Memory B cell (primary cell): ENCODE results near the gene XIRP2.

Experiments
- ATAC-seq: fragments of 150-1000 bp; cut with Tn5 transposase; 2 replicates; pipeline ENCODE4 v1.10.0; 2021; ENCODE audit warnings: low read depth, mild to moderate bottlenecking, moderate library complexity
- DNase-seq, 2 donors: peaks; one replicate each; pipeline ENCODE4 v3.0.0; 2022; ENCODE audit warnings: low spot score in 2 of 2
- H3K27ac Mint-ChIP-seq: one replicate; pipeline ENCODE4 v1.8.0; 2022; ENCODE audit warnings: mild to moderate bottlenecking, moderate library complexity, mixed read lengths
- H3K27me3 Mint-ChIP-seq: one replicate; pipeline ENCODE4 v1.8.0; 2022; ENCODE audit warnings: mixed read lengths
- H3K36me3 Mint-ChIP-seq: one replicate; pipeline ENCODE4 v1.8.0; 2022; ENCODE audit warnings: mild to moderate bottlenecking, mixed read lengths
- H3K4me1 Mint-ChIP-seq: one replicate; pipeline ENCODE4 v1.8.0; 2022; ENCODE audit warnings: mixed read lengths
- H3K4me3 Mint-ChIP-seq: one replicate; pipeline ENCODE4 v1.8.0; 2022; ENCODE audit warnings: mild to moderate bottlenecking, moderate library complexity, mixed read lengths
- H3K9me3 Mint-ChIP-seq: one replicate; pipeline ENCODE4 v1.8.0; 2022; ENCODE audit warnings: mixed read lengths

Gene XIRP2, protein sequence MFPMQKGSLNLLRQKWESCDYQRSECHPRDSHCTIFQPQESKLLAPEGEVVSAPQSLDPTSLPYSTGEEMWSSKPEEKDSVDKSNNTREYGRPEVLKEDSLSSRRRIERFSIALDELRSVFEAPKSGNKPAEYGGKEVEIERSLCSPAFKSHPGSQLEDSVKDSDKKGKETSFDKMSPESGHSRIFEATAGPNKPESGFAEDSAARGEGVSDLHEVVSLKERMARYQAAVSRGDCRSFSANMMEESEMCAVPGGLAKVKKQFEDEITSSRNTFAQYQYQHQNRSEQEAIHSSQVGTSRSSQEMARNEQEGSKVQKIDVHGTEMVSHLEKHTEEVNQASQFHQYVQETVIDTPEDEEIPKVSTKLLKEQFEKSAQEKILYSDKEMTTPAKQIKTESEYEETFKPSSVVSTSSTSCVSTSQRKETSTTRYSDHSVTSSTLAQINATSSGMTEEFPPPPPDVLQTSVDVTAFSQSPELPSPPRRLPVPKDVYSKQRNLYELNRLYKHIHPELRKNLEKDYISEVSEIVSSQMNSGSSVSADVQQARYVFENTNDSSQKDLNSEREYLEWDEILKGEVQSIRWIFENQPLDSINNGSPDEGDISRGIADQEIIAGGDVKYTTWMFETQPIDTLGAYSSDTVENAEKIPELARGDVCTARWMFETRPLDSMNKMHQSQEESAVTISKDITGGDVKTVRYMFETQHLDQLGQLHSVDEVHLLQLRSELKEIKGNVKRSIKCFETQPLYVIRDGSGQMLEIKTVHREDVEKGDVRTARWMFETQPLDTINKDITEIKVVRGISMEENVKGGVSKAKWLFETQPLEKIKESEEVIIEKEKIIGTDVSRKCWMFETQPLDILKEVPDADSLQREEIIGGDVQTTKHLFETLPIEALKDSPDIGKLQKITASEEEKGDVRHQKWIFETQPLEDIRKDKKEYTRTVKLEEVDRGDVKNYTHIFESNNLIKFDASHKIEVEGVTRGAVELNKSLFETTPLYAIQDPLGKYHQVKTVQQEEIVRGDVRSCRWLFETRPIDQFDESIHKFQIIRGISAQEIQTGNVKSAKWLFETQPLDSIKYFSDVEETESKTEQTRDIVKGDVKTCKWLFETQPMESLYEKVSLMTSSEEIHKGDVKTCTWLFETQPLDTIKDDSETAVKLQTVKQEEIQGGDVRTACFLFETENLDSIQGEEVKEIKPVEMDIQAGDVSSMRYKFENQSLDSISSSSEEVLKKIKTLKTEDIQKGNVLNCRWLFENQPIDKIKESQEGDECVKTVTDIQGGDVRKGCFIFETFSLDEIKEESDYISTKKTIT (N-terminal part only)

DNA sequence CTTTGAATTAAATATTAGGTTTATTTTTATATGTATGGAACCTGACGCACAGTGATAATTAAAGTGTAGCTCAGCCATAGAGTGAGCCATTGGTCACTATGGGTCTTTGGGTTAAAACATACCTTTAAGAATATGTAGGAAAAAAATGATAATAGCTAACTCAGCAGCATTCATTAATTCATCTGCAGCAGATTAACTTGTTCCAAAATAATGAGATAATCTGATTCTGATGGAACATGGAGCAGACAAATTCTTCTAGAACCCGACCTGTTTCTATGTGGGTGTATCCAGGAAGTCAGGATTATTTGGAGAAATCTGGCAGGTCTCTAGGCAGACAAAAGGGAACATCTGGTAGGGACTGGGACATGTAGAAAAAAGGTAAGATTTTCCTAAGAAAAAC, at the start of gene XIRP2:
XIRP2 (plus strand) TSS at position 301 of the 400 bp plus-strand sequence. CDS start 15,003 bp downstream, outside the sequence.
- Mint-ChIP-seq H3K36me3 (no peaks in the 10 kb centered on the region), H3K4me3 (no peak within 1 kb of the TSS), H3K4me1 (no peaks in the 10 kb centered on the region), H3K27ac (no peak within 1 kb of the TSS), H3K27me3 (no peaks in the 10 kb centered on the region), H3K9me3 (peaks cover 3% of the 10 kb centered on the region)
- DNase-seq: no peak
- no peak for ATAC-seq

DNA sequence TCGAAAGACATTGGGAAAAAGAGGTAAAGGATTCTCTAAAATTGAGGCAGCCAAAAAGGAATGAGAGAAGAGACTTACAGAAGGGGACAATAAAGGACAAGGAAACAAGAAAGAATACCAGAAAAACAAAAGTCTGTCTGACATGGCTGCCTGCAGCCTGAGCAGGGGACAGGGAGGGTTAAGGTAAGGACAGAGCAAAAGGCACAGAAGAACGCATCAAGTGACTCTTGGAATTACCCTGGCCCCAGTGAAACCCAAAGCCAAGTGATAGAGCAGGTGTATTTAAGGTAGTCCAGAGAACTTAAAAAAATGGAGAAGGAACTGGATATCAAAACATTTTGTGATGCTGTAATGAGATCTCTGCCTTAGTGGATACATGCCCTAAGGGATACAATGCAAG, 47.1 kb upstream of the XIRP2 start:
- Mint-ChIP-seq H3K27ac (no peak overlapping the region), H3K4me3 (no peak overlapping the region), H3K36me3 (no peaks in the 10 kb centered on the region), H3K27me3 (no peaks in the 10 kb centered on the region), H3K9me3 (peaks cover 3% of the 10 kb centered on the region), H3K4me1 (no peaks in the 10 kb centered on the region)
- ATAC-seq (no peak), DNase-seq (no peak)

DNA sequence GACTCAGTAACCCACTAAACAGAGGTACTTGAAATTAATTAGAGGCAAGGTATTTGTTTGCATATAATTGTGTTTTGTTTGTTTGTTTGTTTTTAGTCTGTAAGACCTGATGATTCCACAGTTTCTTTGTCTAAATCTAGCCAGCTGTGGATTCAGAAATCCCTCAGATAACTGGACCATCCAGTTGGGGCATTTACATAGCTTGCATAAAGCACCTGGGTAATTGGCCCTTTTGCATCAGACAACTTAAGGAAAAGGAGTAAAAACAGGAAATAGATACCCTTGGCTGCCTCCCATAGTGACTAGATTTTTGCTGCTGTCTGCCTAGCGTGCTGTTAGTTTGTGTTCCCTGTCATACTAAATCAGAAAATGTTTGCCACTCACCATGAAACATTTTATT, 46.6 kb upstream of the XIRP2 start:
- no peaks in the 10 kb centered on the region for H3K27me3 Mint-ChIP-seq
- no peak for ATAC-seq
- no peaks in the 10 kb centered on the region for H3K4me1 Mint-ChIP-seq
- H3K36me3 Mint-ChIP-seq: no peaks in the 10 kb centered on the region
- no peak overlapping the region for H3K4me3 Mint-ChIP-seq
- peaks cover 3% of the 10 kb centered on the region for H3K9me3 Mint-ChIP-seq
- H3K27ac Mint-ChIP-seq: no peak overlapping the region
- no peak for DNase-seq

DNA sequence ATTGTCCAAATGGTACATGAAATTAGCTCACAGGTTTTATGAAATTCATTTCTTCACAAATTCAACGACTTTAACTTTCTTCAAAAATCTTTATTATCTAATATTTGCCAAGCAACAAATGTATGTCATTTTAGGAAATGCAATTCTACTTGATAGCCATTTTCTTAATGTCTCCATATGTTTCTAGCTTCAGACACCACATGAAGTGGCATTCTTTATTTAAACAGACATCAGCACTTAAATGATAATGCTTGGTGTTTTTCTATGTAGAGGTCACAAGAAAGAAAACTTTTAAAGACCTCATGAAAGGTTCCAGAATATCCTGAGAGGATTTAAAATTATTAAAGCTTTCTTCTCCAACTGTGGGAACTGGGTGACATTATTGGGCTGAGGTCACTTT, 44.2 kb upstream of the XIRP2 start:
- Mint-ChIP-seq H3K27ac (no peak overlapping the region), H3K27me3 (no peaks in the 10 kb centered on the region), H3K4me1 (no peaks in the 10 kb centered on the region), H3K36me3 (no peaks in the 10 kb centered on the region), H3K9me3 (peaks cover 1% of the 10 kb centered on the region), H3K4me3 (no peak overlapping the region)
- ATAC-seq (no peak), DNase-seq (no peak)

DNA sequence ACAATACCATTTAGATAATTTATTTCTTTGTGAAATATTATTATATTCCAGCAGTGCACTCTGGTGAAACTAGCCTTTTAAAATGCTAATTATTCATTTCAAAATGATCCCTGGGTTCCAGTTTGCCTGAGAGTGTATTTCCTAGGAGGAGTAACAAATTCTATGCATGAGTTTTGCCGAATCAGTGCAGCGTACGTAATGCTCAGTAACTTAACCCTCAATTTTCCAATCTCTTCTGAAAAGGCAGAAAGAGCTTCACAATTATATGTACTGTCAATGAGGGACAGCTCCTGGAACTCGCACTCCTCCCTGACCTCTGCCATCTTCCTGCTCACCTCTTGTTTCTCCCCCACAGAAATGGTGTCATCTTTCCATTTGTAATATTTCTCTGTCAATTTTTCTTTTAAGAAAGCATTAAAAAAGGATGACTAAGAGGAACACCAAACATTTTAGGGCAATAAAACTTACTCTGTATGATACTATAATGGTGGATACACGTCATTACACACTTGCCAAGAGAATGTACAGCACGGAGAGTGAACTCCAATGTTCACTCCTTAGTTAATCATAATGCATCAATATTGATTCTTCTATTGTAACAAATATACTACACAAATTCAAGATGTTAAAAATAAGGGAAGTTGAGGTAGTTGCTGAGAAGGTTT, 25.7 kb upstream of the XIRP2 start:
- H3K36me3 Mint-ChIP-seq: no peaks in the 10 kb centered on the region
- DNase-seq: no peak
- no peak overlapping the region for H3K4me3 Mint-ChIP-seq
- H3K27me3 Mint-ChIP-seq: no peaks in the 10 kb centered on the region
- peaks cover 2% of the 10 kb centered on the region for H3K9me3 Mint-ChIP-seq
- no peaks in the 10 kb centered on the region for H3K4me1 Mint-ChIP-seq
- H3K27ac Mint-ChIP-seq: no peak overlapping the region
- no peak for ATAC-seq

DNA sequence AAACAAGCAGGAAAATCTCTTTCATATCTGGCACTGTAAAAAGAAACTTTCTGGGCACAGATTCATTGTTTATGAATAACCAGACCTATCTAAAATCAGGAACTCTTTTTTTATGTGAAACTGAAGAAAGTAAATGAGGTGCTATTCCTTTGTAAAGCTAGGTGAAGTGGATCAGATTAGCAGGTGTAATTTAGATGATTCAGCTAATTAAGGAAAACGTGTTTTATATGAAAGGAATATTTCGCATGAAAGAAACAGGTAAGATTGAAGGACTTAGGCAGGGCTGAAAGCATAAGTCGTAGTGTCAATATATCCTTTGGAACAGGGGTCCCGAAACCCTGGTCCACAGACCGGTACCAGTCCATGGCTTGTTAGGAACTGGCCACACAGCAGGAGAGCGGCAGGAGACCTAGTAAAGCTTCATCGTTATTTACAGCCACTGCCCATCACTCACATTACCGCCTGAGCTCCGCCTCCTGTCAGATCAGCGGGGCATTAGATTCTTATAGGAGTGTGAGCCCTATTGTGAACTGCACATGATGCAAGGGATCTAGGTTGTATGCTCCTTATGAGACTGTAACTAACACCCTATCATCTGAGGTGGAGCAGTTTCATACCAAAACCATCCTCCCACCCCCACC, 20.3 kb upstream of the XIRP2 start:
- Mint-ChIP-seq H3K27me3 (no peaks in the 10 kb centered on the region), H3K4me3 (no peak overlapping the region), H3K27ac (no peak overlapping the region), H3K36me3 (no peaks in the 10 kb centered on the region), H3K4me1 (no peaks in the 10 kb centered on the region), H3K9me3 (no peaks in the 10 kb centered on the region)
- DNase-seq: no peak
- no peak for ATAC-seq

DNA sequence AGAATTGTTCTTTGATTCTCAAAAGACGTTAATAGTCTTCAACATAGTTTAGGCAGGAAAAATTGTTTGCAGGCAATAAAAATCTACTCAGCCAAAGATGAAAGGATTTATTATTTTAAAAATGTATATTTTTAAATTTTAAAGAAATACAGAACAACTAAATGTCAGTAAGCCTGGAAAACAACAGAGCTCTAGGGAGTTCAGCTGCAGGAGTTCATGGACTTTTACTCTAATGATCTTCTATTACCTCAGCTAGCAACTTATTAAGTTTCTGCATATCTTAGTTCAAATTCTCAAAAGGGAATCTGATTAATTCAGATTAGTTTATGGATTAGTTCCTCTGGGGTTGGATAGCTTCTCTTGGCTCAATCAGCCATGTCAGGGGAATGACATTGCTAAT, 17.9 kb upstream of the XIRP2 start:
- H3K36me3 Mint-ChIP-seq: no peaks in the 10 kb centered on the region
- no peak overlapping the region for H3K27ac Mint-ChIP-seq
- no peaks in the 10 kb centered on the region for H3K4me1 Mint-ChIP-seq
- no peak for ATAC-seq
- no peak overlapping the region for H3K4me3 Mint-ChIP-seq
- no peaks in the 10 kb centered on the region for H3K27me3 Mint-ChIP-seq
- H3K9me3 Mint-ChIP-seq: no peaks in the 10 kb centered on the region
- no peak for DNase-seq

DNA sequence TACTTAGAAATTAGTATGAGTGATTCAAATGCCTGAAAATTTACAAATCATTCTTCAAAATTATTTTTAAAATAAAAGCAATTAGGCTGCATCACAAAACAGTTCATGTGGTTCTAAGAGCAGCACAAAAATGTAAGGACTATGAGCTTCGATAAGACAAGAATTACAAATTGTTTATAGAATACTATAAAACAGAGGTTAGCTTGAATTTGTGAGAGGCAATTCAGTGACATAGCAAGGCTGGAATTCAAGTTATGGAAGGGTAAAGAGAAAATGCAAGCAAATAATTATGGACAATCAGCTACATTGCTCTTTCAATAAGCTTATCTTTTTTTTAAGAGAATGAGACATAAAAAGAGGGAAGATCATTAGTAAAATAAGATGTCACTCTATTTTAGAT, 7.1 kb upstream of the XIRP2 start:
- Mint-ChIP-seq H3K9me3 (peaks cover 1% of the 10 kb centered on the region), H3K27ac (no peak overlapping the region), H3K4me3 (no peak overlapping the region), H3K27me3 (no peaks in the 10 kb centered on the region), H3K4me1 (no peaks in the 10 kb centered on the region), H3K36me3 (no peaks in the 10 kb centered on the region)
- ATAC-seq (no peak), DNase-seq (no peak)

DNA sequence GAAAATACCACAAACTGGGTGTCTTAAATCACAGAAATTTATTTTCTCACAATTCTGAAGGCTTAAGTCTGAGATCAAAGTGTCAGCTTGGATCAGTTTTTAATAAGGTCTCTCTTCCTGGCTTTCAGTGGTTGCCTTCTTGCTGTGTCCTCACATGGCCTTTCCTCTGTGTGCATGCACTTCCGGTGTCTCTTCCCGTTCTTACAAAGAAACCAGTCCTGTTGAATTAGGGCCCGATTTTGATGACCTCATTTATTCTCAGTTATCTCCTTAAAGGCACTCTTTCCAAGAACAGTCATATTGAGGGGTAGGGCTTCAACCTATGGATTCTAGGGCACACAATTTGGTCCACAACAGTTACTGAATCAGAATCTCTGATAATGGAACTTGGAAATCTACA, 5.4 kb upstream of the XIRP2 start:
- DNase-seq (no peak), ATAC-seq (no peak)
- Mint-ChIP-seq H3K4me1 (no peaks in the 10 kb centered on the region), H3K27me3 (no peaks in the 10 kb centered on the region), H3K9me3 (peaks cover 1% of the 10 kb centered on the region), H3K27ac (no peak overlapping the region), H3K36me3 (no peaks in the 10 kb centered on the region), H3K4me3 (no peak overlapping the region)

DNA sequence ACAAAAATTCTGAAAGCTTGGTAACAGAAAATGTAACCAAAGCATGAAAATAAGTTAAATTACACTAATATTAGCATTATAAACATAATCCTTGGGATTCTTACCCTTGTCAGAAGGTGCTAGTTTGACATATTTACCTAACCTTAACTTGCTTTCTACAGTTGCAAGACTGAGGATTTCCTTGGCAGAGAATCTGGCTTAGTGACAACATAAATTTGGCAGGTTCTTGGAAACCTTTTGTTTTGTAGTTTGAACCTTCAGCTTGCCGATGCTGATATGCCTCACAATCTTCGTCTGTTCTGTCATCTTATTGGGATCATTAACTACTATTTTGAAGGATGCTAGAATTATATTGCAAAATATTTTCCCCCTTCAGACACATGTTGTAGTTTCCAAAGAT, 3.4 kb downstream of the XIRP2 start:
- Mint-ChIP-seq H3K36me3 (no peaks in the 10 kb centered on the region), H3K27me3 (no peaks in the 10 kb centered on the region), H3K4me3 (no peak overlapping the region), H3K4me1 (no peaks in the 10 kb centered on the region), H3K27ac (no peak overlapping the region), H3K9me3 (peaks cover 6% of the 10 kb centered on the region)
- no peak for DNase-seq
- ATAC-seq: no peak

DNA sequence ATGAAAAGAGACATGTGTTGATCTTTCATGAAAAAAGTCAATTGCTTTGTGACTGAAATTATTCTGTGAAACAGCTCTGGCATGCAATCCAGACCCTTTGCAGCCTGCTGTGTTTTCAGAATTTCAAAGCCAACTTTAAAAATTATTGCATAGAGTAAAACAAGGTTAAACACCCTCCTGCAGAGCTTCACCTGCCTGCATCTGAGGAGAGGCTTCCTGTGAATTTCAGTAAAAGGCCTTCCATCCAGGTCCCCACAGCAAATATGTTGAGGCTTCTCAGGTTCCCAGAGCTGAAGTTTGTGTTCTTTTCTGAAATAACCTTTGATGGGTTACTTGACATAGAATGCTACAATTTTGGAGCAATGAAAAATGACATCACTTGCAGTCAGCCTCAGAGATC, 4.1 kb downstream of the XIRP2 start:
- DNase-seq (no peak), ATAC-seq (no peak)
- no peak overlapping the region for H3K4me3 Mint-ChIP-seq
- H3K27me3 Mint-ChIP-seq: no peaks in the 10 kb centered on the region
- H3K4me1 Mint-ChIP-seq: no peaks in the 10 kb centered on the region
- H3K9me3 Mint-ChIP-seq: peaks cover 6% of the 10 kb centered on the region
- no peaks in the 10 kb centered on the region for H3K36me3 Mint-ChIP-seq
- H3K27ac Mint-ChIP-seq: no peak overlapping the region

DNA sequence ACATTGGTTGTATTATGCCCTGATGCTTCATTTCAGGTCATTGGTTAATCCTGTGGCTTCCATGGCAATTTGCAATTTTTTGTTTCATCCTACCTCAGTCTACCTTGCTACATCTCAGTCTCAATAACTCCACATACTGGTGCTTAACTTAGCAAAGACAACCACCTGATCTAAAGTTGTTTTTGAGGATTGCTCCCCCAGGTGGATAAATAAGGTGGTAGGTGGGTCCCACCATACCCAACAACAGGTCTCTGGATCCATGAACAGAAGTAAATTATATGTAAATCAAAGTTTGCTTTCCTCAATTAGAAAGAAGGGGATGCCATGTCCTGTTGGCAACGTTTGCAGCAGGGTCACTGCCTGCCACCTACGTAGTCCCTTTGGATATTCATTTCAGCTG, 7.0 kb downstream of the XIRP2 start:
- no peak for DNase-seq
- no peaks in the 10 kb centered on the region for H3K4me1 Mint-ChIP-seq

DNA sequence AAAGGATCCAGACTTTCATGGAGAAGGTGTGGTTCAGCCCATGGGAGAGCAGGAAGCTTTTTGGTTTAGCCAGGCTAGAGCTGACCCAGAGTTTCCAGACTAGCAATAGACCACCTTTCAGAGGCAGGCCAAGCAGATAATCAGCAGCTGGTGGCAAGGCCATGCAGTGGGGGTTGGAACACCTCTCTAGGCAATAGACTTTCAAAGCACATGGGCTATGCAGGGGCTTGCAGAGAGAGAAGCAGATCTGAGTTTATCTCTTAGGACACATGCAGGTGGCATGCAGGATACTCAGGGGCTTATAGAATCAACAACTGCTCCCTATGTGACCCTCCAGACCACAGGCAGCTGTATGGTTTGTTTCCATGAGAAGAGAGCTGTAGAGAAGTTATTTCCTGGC, 9.4 kb downstream of the XIRP2 start:
- H3K4me1 Mint-ChIP-seq: no peaks in the 10 kb centered on the region
- DNase-seq: no peak
- ATAC-seq: no peak
- no peaks in the 10 kb centered on the region for H3K27me3 Mint-ChIP-seq
- H3K4me3 Mint-ChIP-seq: no peak overlapping the region
- no peaks in the 10 kb centered on the region for H3K36me3 Mint-ChIP-seq
- no peak overlapping the region for H3K27ac Mint-ChIP-seq
- peaks cover 5% of the 10 kb centered on the region for H3K9me3 Mint-ChIP-seq

More for the DNA sequence above, 7.0 kb downstream of the XIRP2 start:
- Mint-ChIP-seq H3K4me3 (no peak overlapping the region), H3K27me3 (no peaks in the 10 kb centered on the region), H3K36me3 (no peaks in the 10 kb centered on the region), H3K9me3 (peaks cover 5% of the 10 kb centered on the region), H3K27ac (no peak overlapping the region)
- ATAC-seq: no peak
